ENCODE results near the gene RAD51B.

RAD51B gene

DNA sequence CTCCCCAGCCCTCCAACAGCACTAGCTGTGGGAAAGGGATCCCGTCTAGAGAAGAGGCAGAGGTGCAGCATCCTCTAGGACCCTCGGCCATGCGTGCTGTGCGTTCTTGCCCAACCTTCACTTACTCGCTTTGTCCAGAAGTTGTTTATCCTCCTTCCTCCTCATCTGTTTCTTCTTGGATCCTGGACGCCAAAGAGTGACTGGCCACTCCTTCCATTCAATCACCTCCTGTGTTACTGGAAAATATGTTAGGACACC, 832.8 kb downstream of the RAD51B start:
- TF ChIP-seq, protein P1, sequence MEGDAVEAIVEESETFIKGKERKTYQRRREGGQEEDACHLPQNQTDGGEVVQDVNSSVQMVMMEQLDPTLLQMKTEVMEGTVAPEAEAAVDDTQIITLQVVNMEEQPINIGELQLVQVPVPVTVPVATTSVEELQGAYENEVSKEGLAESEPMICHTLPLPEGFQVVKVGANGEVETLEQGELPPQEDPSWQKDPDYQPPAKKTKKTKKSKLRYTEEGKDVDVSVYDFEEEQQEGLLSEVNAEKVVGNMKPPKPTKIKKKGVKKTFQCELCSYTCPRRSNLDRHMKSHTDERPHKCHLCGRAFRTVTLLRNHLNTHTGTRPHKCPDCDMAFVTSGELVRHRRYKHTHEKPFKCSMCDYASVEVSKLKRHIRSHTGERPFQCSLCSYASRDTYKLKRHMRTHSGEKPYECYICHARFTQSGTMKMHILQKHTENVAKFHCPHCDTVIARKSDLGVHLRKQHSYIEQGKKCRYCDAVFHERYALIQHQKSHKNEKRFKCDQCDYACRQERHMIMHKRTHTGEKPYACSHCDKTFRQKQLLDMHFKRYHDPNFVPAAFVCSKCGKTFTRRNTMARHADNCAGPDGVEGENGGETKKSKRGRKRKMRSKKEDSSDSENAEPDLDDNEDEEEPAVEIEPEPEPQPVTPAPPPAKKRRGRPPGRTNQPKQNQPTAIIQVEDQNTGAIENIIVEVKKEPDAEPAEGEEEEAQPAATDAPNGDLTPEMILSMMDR (IDR thresholded peaks at IDR 0.05; ENCODE audit: low read depth, low read length) = no peak
- in situ Hi-C loops (cut with HindIII; ENCODE audit: low sequenced_read_pairs) = no loop called here
- no peak for DNase-seq (ENCODE audit: low read depth, low spot score)
- no peak overlapping the region for H3K4me3 ChIP-seq (ENCODE audit: low read depth, low read length)

DNA sequence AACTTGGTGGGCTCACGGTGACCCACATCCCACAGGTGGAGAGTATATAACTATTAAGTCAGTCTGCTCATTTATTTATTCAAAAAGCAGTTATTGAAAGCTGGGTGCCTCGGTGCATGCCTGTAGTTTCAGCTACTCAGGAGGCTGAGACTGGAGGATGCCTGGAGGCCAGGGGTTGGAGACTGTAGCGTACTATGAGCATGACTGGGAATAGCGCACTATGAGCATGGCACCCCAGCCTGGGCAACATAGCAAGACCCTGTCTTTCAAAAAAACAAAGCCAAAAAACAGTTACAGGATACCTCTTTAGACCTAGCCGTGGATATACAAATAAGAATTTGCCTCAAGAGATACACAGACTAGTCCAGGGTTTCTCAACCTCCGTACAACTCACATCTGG, 833.5 kb downstream of the RAD51B start:
- TF ChIP-seq, protein P1 (IDR thresholded peaks at IDR 0.05; ENCODE audit: low read depth, low read length) = no peak
- no peak for DNase-seq (ENCODE audit: low read depth, low spot score)
- in situ Hi-C loops (cut with HindIII; ENCODE audit: low sequenced_read_pairs) = no loop called here
- no peak overlapping the region for H3K4me3 ChIP-seq (ENCODE audit: low read depth, low read length)

DNA sequence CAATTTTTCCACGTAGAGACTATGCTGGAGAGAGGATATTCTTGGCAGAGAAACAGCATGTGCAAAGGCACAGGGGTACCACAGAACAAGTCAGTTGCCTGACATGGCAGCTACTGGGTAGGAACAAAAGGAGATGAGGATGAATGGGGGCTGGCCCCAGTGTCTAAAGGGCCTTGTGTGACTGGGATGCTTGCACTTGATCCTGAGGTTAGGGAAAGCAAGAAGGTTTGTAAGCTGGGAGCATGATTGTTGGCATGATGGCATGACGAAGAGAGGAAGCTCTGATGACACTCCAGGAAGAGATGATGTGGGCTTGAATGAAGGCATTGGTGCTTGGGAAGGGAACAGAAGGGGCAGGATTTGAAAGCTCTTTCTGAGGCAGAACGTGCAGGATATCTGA, 834.2 kb downstream of the RAD51B start:
- in situ Hi-C loops (cut with HindIII; ENCODE audit: low sequenced_read_pairs) = no loop called here
- no peak overlapping the region for H3K4me3 ChIP-seq (ENCODE audit: low read depth, low read length)
- TF ChIP-seq, protein P1 (IDR thresholded peaks at IDR 0.05; ENCODE audit: low read depth, low read length) = no peak
- no peak for DNase-seq (ENCODE audit: low read depth, low spot score)

DNA sequence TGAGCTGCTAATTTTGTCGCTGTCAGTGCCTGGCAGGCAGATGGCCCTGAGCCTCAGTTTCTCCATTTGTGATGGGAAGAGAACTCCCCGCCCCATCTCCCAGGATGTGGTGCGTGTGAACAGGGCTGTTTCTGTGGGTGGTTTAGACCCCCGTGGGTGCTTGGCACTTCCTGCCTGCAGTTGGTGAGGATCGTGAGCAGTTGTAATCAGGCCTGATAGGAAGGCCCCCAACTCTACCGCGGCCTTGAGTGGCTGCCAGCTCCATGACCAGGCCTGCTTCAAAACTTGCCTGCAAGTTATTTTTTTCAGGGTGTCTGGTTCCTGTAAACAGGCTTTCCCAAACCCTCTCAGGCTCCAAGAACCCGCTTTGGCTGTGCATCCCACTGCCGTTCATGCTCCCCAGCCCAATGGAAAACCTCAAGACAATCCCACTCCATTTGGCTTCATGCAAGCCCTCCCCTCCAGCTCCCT, 834.9 kb downstream of the RAD51B start:
- TF ChIP-seq, protein P1 (IDR thresholded peaks at IDR 0.05; ENCODE audit: low read depth, low read length) = no peak
- in situ Hi-C loops (cut with HindIII; ENCODE audit: low sequenced_read_pairs) = no loop called here
- no peak overlapping the region for H3K4me3 ChIP-seq (ENCODE audit: low read depth, low read length)
- DNase-seq (ENCODE audit: low read depth, low spot score) = no peak

DNA sequence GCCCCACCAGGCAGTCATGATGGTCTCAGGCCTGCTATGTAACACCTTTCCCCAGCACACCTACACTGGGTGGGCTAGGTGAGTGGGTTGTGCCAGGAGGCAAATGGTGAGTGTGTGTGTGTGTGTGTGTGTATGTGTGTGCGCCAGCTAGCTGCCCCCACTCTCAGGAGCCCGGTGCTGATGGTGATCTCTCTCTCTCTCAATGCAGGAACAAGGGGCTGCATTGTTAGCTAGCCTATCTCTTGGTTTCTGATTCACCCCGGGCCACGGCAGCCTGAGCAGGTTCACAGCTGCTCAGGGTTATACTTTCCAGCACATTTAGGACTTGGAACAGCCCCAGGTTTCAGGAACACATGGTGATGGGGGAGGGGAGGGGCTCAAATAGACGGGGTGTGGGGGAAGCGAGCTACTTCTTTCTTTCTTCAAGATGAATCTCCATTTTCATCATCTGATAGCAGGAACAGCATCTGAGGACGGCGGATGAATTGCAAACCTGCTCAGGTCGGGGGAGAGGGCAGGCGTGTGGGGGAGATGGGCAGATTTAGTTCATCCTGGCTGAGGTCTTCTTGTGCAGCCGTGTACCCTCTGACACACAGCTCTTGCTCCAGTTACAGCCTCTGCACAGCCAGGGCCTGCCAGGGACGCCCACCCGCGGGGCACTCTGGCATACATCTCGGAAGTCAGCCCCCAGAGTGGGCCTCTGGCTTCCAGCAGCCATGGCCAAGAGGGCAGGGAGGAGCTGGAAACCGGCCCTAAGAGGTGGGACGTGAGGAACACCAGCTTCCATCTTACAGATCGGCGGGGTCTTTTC, 835.6 kb downstream of the RAD51B start:
- DNase-seq (ENCODE audit: low read depth, low spot score) = peak; percentile 43
- no peak overlapping the region for H3K4me3 ChIP-seq (ENCODE audit: low read depth, low read length)
- in situ Hi-C loops (cut with HindIII; ENCODE audit: low sequenced_read_pairs) = no loop called here
- TF ChIP-seq, protein P1 (IDR thresholded peaks at IDR 0.05; ENCODE audit: low read depth, low read length) = no peak

DNA sequence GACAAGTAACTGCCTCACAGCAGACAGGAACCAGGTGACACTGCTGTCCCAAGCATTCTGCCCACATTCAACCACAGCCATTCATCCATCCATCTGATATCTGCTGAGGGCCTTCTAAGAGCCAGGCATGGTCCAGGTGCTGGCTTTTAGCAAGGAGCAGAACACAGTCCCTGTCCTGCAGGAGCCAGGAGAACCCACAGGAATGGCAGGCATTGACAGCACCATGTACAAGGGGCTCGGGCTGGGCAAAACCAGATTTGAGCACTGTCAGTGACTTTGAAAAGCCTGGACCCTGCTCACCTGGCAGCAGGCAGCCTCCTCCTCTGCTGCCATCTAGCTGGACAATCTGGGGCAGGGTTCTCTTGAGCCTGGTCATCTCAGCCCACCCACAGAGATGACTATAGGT, 836.3 kb downstream of the RAD51B start:
- in situ Hi-C loops (cut with HindIII; ENCODE audit: low sequenced_read_pairs) = no loop called here
- H3K4me3 ChIP-seq (ENCODE audit: low read depth, low read length) = no peak overlapping the region
- DNase-seq (ENCODE audit: low read depth, low spot score) = no peak
- TF ChIP-seq, protein P1 (IDR thresholded peaks at IDR 0.05; ENCODE audit: low read depth, low read length) = peak; percentile 33
